GM18951 (cell line): ENCODE results near the gene NPY5R.

ENCODE experiments used
- POLR2A ChIP-seq: IDR thresholded peaks from 4 replicates; pipeline ENCODE4 v1.6.1; 2011; ENCODE audit warnings: mild to moderate bottlenecking; ENCODE audit not compliant: insufficient read length, insufficient read depth; ENCODE audit errors: extremely low read depth
- in situ Hi-C: fragments of 300-500 bp; cut with MboI; formaldehyde crosslinking; loops from one replicate; pipeline ENCODE4 v1.12.0; 2022; ENCODE audit warnings: low sequenced_read_pairs, mixed read lengths, inconsistent platforms; ENCODE audit not compliant: unreplicated experiment

The NPY5R gene

GRCh38 chr4:163350672-163351071 is 7.0 kb downstream of the NPY5R start:
- in situ Hi-C loops: no loop called here

GRCh38 chr4:163353054-163353453 is 9.4 kb downstream of the NPY5R start:
- in situ Hi-C loops: no loop called here
- no peak for TF ChIP-seq POLR2A

More at GRCh38 chr4:163350672-163351071, 7.0 kb downstream of the NPY5R start:
- no peak for TF ChIP-seq POLR2A

DNA sequence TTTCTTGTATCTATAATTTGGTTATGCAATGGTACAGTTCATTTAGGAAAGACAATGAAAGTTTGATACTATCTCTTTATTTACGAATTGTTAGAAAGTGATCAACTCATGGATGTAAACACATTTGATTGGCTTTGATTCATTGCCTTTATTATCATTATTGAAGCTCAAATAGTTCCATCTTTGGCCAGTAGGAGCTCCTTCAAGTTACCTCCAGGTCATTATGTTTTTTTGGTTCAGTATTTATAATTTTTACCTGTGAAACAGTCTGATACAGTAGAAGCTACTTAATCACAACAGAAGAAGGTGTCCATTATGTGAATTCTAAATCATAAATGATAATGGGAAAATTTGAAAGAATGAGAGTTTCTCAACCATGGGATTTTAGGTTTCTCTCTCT is 12.4 kb downstream of the NPY5R start:
- in situ Hi-C loops: no loop called here

GRCh38 chr4:163367651-163368050 is 24.0 kb downstream of the NPY5R start:
- TF ChIP-seq POLR2A: no peak
- in situ Hi-C loops: no loop called here

More for the DNA sequence above, 12.4 kb downstream of the NPY5R start:
- no peak for TF ChIP-seq POLR2A

- in situ Hi-C loops: no loop called here
- TF ChIP-seq POLR2A: no peak
These were observed 28.3 kb downstream of the NPY5R start for GRCh38 chr4:163372029-163372428.

DNA sequence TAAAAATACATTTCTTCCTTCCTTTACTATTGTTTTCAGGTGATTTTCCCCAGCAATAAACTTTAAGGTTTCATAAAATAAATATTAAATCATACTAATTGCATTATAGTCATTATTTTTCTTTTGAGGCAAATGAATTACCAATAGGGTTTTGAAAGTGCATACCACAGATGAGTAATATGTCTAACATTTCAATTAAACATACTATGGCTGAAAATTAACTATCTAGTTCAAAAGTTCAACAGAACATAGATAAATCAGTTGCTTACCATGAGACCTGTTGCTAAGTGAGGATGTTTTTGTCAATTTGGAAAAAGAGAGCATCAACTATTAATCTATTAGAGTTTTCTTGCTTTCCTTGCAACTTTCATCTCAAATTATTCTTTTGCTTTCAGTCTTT is 35.0 kb downstream of the NPY5R start:
- in situ Hi-C loops: no loop called here
- TF ChIP-seq POLR2A: no peak

DNA sequence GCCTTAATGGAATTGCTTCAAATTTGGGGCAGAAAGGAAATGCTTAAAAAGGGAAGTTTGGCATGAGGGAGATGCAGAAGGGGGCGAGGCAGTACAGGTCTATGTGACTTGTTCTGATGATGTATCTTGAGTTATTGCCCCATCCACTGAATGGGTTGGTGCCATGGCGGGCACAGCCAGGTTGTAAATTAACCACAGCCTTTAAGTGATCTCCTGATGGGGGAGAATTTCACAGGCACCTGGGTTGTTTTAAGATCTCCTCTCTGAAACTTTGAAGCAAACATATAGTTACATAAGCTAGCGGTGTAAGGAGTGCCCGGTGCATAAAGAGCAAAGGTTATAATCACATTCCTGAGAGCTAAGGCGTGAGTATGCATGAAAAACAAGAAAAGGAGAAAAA is 37.0 kb downstream of the NPY5R start:
- in situ Hi-C loops: no loop called here
- TF ChIP-seq POLR2A: no peak

- in situ Hi-C loops: no loop called here
- TF ChIP-seq POLR2A: no peak
These were observed 38.6 kb downstream of the NPY5R start for GRCh38 chr4:163382178-163382869.

GRCh38 chr4:163384434-163384833 is 40.7 kb downstream of the NPY5R start:
- in situ Hi-C loops: no loop called here
- no peak for TF ChIP-seq POLR2A

- TF ChIP-seq POLR2A: no peak
- in situ Hi-C loops: no loop called here
These were observed 41.2 kb downstream of the NPY5R start for GRCh38 chr4:163384926-163385325.

DNA sequence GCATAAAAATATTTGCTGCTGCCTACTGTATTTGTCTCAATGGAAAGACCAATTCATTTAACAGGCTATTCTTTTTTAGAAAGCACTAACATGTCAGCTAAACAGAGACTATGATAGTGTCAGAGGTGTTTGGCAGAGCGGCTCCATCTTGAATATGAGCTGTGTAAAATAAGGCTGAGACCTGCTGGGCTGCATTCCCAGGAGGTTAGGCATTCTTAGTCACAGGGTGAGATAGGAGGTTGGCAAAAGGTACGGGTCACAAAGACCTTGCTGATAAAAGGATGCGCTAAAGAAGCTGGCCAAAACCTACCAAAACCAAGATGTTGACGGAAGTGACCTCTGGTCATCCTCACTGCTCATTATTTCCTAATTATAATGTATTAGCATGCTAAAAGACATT is 41.8 kb downstream of the NPY5R start:
- in situ Hi-C loops: no loop called here
- TF ChIP-seq POLR2A: no peak

- in situ Hi-C loops: no loop called here
- no peak for TF ChIP-seq POLR2A
These were observed 48.1 kb downstream of the NPY5R start for GRCh38 chr4:163391756-163392155.

DNA sequence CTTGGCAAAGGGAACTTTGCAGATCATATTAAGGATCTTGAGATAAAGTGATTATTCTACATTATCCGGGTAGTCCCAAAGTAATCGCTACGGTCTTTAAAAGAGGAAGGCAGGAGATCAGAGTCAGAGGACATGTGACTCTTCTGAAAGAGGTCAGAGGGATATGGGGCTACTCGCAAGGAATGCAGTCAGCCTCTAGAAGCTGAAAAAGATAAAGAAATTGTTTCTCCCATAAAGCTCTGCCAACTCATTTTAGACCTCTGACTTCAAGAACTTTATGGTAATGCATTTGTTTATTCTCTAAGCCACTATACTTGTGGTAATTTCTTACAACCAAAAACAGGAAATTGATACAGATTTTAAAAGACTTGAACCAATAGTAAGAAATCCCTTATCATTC is 48.6 kb downstream of the NPY5R start:
- in situ Hi-C loops: no loop called here

DNA sequence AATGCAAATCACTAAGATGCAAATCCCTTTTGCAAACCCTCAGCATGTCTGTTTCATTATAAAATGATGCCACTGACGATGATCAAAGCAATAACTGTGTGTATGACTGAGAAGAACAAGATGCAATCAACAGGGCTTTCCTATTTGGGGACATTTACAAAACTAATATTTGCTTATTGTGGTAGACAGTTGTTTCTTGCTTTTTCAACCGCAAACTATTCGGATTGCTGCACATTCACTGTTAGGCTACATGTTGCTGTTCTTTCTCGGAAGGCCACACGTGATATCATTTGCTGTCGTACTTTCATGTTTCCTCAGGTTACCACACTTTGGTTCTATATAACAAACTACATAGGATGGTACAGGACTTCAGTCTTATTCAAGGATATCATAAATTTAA is 49.8 kb downstream of the NPY5R start:
- in situ Hi-C loops: no loop called here

More for the DNA sequence above, 48.6 kb downstream of the NPY5R start:
- no peak for TF ChIP-seq POLR2A

More for the DNA sequence above, 49.8 kb downstream of the NPY5R start:
- no peak for TF ChIP-seq POLR2A
